WTC11 (cell line): Measurements from ENCODE around the gene ZDHHC14. TPM values are rescaled to one million over a fixed set of nuclear protein-coding genes. Genes with fewer than 3 reads are reported as not detected.

Experiments used
- ATAC-seq: fragments of 200-7000 bp; cut with Tn5 transposase; 2 replicates; pipeline ENCODE4 v1.10.0; 2021; ENCODE audit warnings: mild to moderate bottlenecking, moderate library complexity
- CTCF ChIA-PET: fragments of 300-600 bp; sonication (Branson Sonifier 250); formaldehyde crosslinking; loops from one replicate; lab custom pipeline; 2021; ENCODE audit warnings: antibody characterized with exemption; lab: Charles Lee
- POLR2A ChIA-PET: fragments of 350-600 bp; sonication (Branson Sonifier 250); formaldehyde crosslinking; loops from one replicate; lab custom pipeline; 2021; ENCODE audit warnings: antibody characterized with exemption; lab: Charles Lee
- DNase-seq: peaks from one replicate; pipeline ENCODE4 v3.0.0; 2021; ENCODE audit warnings: low spot score
- H3K27ac Mint-ChIP-seq: 2 replicates; pipeline ENCODE4 v1.8.0; 2021; ENCODE audit warnings: mixed read lengths
- H3K27me3 Mint-ChIP-seq: 2 replicates; pipeline ENCODE4 v1.8.0; 2021; ENCODE audit warnings: low read depth, mild to moderate bottlenecking, moderate library complexity, mixed read lengths
- H3K36me3 Mint-ChIP-seq: 2 replicates; pipeline ENCODE4 v1.8.0; 2021; ENCODE audit warnings: mixed read lengths
- H3K4me1 Mint-ChIP-seq: 2 replicates; pipeline ENCODE4 v1.8.0; 2022; ENCODE audit warnings: mixed read lengths
- H3K4me3 Mint-ChIP-seq: 2 replicates; pipeline ENCODE4 v1.8.0; 2021; ENCODE audit warnings: mild to moderate bottlenecking, moderate library complexity, mixed read lengths
- H3K9me3 Mint-ChIP-seq: 2 replicates; pipeline ENCODE4 v1.8.0; 2021; ENCODE audit warnings: mixed read lengths
- ARID4B ChIP-seq: sonication (generic); formaldehyde crosslinking; IDR thresholded peaks from 2 replicates; pipeline ENCODE4 v1.8.0; 2023; ENCODE audit warnings: missing genetic modification reagents, mild to moderate bottlenecking, borderline replicate concordance
- ATF1 ChIP-seq: sonication (generic); formaldehyde crosslinking; IDR thresholded peaks from 2 replicates; pipeline ENCODE4 v1.8.1; 2023; ENCODE audit warnings: mild to moderate bottlenecking, moderate library complexity, missing genetic modification reagents
- CDX4 ChIP-seq: fragments of 250-450 bp; sonication (Bioruptor Pico); IDR thresholded peaks from 2 replicates; pipeline ENCODE4 v1.9.0; 2021; ENCODE audit warnings: moderate library complexity, mild to moderate bottlenecking, inconsistent platforms, borderline replicate concordance
- CREB1 ChIP-seq: sonication (generic); formaldehyde crosslinking; IDR thresholded peaks from 2 replicates; pipeline ENCODE4 v1.8.0; 2023; ENCODE audit warnings: mild to moderate bottlenecking, missing genetic modification reagents
- EMX1 ChIP-seq: fragments of 250-450 bp; sonication (Bioruptor Pico); IDR thresholded peaks from 2 replicates; pipeline ENCODE4 v1.8.0; 2021; ENCODE audit warnings: mild to moderate bottlenecking
- ERG ChIP-seq: fragments of 250-450 bp; sonication (Bioruptor Pico); IDR thresholded peaks from 2 replicates; pipeline ENCODE4 v1.8.0; 2021; ENCODE audit warnings: mild to moderate bottlenecking
- ESRRA ChIP-seq: sonication (generic); formaldehyde crosslinking; IDR thresholded peaks from 2 replicates; pipeline ENCODE4 v1.8.1; 2022; ENCODE audit warnings: mild to moderate bottlenecking, missing genetic modification reagents, borderline replicate concordance
- HMGA2 ChIP-seq: fragments of 250-450 bp; sonication (Bioruptor Pico); IDR thresholded peaks from 2 replicates; pipeline ENCODE4 v1.4.0; 2021; ENCODE audit warnings: mild to moderate bottlenecking, moderate library complexity
- JUN ChIP-seq: sonication (generic); formaldehyde crosslinking; IDR thresholded peaks from 2 replicates; pipeline ENCODE4 v1.8.0; 2023; ENCODE audit warnings: mild to moderate bottlenecking, missing genetic modification reagents
- NFATC4 ChIP-seq: fragments of 250-450 bp; sonication (Bioruptor Pico); IDR thresholded peaks from 2 replicates; pipeline ENCODE4 v1.9.0; 2021; ENCODE audit warnings: mild to moderate bottlenecking
- NFE2L1 ChIP-seq: sonication (generic); formaldehyde crosslinking; IDR thresholded peaks from 2 replicates; pipeline ENCODE4 v1.8.1; 2023; ENCODE audit warnings: missing genetic modification reagents
- PREB ChIP-seq: sonication (generic); formaldehyde crosslinking; IDR thresholded peaks from 2 replicates; pipeline ENCODE4 v1.8.1; 2022; ENCODE audit warnings: mild to moderate bottlenecking, missing genetic modification reagents, moderate library complexity, borderline replicate concordance
- PRRX2 ChIP-seq: fragments of 250-450 bp; sonication (Bioruptor Pico); IDR thresholded peaks from 2 replicates; pipeline ENCODE4 v1.8.0; 2021; ENCODE audit warnings: mild to moderate bottlenecking
- TEAD1 ChIP-seq: sonication (generic); formaldehyde crosslinking; IDR thresholded peaks from 2 replicates; pipeline ENCODE4 v1.8.0; 2022; ENCODE audit warnings: mild to moderate bottlenecking, missing genetic modification reagents
- ZNF425 ChIP-seq: fragments of 250-450 bp; sonication (Bioruptor Pico); conservative IDR thresholded peaks from 2 replicates; pipeline ENCODE4 v1.9.0; 2021; ENCODE audit warnings: mild to moderate bottlenecking
- ZNF512 ChIP-seq: sonication (generic); formaldehyde crosslinking; IDR thresholded peaks from 2 replicates; pipeline ENCODE4 v1.8.1; 2022; ENCODE audit warnings: missing genetic modification reagents, borderline replicate concordance
- total RNA-seq: library from RNA; stranded (reverse); gene quantifications from 3 replicates; pipeline ENCODE4 v1.2.3, GENCODE V29; 2021

The ZDHHC14 gene
- total RNA-seq, 1 experiment from 2014 or later: 6.6 TPM

GRCh38 chr6:157462956-157463742, 82.2 kb downstream of the ZDHHC14 start:
- DNase-seq (no peak), ATAC-seq (peak; percentile 44; the same call in 1 of the 2 replicates)
- Mint-ChIP-seq H3K36me3 (no peaks in the 10 kb centered on the region), H3K27ac (no peak overlapping the region), H3K4me3 (no peak overlapping the region), H3K9me3 (no peaks in the 10 kb centered on the region), H3K27me3 (no peaks in the 10 kb centered on the region; the same call in 1 of the 2 replicates), H3K4me1 (peaks cover 41% of the 10 kb centered on the region)
- TF ChIP-seq PREB (CRISPR knock-in tag) (no peak), EMX1 (CRISPR knock-in tag) (no peak), PRRX2 (CRISPR knock-in tag) (no peak), ARID4B (CRISPR knock-in tag) (no peak), JUN (no peak), CREB1 (CRISPR knock-in tag) (no peak), ESRRA (CRISPR knock-in tag) (no peak), TEAD1 (CRISPR knock-in tag) (no peak), ATF1 (no peak), HMGA2 (CRISPR knock-in tag) (no peak), ZNF512 (CRISPR knock-in tag) (no peak), ERG (CRISPR knock-in tag) (no peak), ZNF425 (no peak), NFATC4 (CRISPR knock-in tag) (no peak), NFE2L1 (CRISPR knock-in tag) (no peak), CDX4 (CRISPR knock-in tag) (no peak)
- ChIA-PET POLR2A (no interaction called here), CTCF (interaction anchor here (0.5 to 1.8 kb wide), 7 partner anchors 41 to 609 kb away, joined by 3 to 4 read pairs (median 3); no protein-coding TSS in a partner anchor)
